HG03139 (cell line): ENCODE measurements around the gene OBP2B.
"Not testable (repeated sequence)": the region's sequence is repeated elsewhere in the genome, so short reads cannot be mapped to it uniquely, and the experiment has no call there.

Experiments
- ATAC-seq: cut with Tn5 transposase; IDR thresholded peaks from one replicate; pipeline ENCODE4 v1.9.1; 2021; ENCODE audit not compliant: unreplicated experiment

The OBP2B gene

DNA sequence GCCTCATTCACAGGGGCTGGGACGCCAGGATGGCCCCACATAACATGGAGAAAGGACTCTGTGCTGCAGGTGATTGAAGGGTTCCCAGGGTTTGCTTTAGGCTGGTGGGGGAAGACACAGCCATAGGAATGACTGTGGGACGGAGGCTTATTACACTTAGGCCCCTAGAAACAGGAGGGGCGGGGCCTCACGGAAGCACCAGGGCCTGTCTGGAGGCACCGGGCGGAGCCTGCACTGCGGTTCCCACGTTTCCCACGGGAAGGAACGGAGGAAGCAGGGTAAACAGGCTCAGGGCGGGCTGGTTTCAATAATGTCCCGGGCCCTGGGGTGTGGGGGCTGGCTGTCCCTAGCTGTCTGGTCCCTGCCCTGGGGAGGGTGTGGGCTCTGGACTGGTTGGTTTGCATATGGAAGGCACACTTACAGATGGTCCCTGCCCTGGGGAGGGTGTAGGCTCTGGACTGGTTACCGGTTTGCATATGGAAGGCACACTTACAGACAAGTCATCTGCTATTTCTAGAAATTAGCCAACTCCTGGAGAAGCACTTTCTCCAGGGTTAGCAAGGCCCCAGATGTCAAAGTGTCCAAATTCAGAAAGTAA, 14.2 kb upstream of the OBP2B start:
- not testable (repeated sequence) for ATAC-seq

DNA sequence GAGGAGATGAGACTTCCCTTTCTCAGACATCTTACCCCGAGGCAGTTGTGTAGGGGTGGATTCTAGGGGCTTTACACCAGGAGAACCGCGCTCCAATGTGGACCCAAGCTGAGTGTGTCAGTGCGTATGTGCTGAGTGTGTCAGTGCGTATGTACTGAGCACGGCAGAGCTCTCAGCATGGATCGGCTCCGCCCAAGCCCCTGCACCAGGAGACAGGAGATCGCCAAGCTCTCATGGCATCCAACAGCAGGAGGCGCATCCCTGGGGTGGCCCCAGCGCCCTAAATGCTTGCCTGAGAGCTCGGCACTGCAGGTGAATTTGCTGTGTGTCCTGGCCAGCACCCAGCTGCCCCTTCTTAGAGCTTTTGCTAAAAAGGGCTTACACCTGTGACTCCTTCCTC, 12.9 kb upstream of the OBP2B start:
- not testable (repeated sequence) for ATAC-seq

DNA sequence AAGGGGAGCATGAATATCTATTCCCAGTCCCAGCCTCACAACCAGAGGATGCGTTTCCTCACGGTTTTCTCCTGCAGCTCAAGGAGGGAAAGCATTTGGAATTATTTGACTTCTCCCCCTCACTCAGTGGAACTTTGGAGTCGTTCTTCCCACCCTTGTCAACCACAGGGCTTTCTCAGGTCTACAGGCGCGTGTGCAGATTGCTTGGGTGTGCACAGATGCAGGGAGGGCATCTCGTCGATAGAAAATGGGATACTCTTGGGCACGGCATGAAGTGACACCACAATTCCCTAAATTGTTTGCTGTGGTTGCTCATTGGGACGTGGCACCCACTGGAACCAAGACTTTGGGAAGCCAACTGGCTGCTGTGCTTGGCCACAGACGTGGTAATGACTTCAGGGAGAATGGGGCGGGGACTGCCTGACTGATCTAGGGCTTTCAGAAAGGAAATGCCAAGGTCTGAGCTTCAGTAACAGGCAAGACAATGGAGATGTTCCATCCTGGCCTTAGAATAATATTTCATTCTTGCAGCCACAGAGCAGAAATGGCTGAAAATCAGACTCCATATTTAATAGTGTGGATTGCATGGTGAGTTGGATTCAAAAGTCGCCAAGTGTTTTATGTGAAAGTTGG, 12.2 kb upstream of the OBP2B start:
- ATAC-seq = no peak

DNA sequence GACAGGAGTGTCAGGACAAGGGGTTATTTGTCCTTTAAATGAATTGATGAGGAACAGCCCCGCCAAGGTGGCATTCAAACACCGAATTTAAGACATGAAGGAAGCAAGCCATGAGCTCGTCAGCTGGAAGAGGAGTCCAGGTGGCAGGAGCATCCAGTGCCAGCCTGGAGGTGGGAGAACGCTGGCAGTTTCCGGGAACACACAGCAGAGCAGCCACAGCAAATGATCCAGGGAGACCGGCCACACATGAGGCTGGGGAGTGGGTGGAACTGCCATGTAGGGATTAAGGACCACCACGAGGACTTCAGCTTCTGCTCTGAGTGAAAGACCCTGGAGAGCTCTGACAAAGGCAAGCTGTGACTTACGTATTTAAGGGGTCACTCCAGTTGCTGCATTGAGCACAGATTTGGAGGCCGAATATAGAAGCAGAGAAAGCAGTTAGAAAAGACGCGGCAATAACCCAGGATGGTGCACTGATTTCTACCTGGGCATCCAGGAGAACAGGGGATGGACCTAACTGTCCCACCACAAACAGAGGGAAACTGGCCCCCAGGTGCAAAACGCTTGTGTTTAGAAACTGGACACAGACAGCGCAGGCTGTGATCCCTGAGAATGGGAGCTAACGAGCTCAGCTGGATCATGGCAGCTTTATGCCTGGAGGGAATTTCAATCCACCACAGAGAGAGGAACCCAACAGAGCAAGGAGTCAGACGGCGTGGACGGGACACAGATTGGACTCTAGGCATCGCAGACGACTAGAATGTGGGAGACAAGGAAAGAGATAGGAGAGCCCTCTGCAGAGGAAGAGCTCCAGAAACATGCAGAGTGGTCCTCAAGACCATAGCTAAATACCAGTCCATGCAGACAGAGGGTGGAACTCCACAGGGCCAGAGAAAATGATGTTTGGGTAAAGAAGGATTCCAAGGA, 9.3 kb upstream of the OBP2B start:
- ATAC-seq = not testable (repeated sequence)

DNA sequence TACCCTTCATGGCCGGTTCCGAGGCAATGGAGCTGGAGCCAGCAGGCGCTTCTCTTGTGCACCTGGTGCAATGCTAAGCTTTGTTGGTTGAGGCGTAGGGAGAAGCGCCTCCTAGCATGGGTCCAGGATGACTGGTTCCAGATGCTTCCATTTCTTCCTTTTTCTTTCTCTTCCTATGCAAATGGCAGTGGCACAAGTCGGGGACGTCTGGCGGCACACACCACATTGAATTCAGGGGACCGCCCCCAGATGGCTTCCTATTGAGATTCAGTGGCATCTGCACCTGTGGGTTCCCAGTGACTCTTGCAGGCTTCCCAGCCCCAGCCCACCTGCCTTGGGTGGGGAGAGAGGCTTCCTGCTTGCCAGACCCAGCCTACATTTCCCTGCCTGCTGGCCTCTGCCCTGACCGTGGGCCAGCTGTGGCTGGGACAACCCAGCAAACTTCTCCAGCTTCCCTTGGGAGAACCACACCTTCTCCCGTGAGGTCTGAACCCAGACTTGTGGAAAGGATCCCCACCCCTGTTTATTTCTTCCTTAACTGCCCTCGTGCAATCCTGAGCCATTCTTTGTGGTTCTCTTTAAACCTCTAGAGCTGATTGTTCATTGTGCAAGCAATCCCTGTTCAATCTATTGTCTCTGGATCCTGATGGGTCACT, 8.4 kb upstream of the OBP2B start:
- ATAC-seq = not testable (repeated sequence)

DNA sequence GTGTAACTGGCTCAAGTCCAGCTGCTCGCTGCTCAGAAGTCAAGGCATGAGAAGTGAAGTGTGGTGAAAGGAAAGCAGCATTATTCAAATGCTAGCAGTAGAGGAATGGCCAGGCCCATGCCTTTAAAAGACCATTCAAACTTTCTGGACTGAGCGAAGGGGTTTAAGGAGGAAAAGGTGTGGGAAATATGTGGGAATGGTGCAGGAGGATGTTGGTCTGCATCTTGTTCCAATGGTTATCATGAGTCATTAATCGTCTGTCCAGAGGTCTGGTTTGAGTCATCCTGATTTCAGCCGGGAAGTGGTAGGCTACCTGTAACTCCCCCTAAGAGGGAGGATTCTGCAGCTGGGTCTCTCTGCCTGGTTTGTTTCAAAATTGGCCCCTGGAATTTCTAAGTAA, 5.2 kb upstream of the OBP2B start:
- ATAC-seq = not testable (repeated sequence)

DNA sequence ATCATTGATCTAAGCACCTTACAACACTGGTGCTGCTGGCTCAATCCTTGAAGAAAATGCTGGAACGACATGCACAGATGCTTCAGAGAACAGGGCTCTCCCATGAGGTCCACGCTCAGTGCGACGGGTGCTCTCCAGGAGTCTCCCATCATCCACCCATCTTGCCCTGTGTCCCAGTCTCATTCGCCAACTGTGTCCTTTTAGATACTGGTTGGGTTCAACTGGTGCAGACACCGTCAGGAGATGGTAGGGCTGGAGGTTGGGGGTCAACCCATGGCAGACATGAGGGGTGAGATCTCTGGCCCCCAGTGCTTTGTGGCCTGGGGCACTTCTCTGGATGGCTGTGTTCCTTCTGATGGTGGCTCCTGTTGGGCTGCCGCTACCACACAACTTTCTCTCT, 1.6 kb upstream of the OBP2B start:
- ATAC-seq = no peak

DNA sequence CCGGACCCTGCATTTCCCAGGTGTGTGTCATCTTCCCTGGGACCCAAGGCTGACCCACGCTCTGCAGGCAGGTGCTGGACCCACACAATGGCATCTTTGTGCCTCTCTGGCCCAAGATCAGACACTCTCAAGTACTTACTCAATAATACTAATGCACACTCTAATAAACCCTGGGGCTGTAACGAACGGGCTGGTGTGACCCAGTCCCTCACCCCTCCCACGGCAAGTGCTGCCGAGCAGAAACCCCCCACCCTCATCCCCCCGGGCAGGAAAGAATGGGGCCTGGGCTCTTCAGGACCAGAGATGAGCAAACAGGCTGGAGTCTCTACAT, 1.1 kb upstream of the OBP2B start:
- ATAC-seq = no peak

DNA sequence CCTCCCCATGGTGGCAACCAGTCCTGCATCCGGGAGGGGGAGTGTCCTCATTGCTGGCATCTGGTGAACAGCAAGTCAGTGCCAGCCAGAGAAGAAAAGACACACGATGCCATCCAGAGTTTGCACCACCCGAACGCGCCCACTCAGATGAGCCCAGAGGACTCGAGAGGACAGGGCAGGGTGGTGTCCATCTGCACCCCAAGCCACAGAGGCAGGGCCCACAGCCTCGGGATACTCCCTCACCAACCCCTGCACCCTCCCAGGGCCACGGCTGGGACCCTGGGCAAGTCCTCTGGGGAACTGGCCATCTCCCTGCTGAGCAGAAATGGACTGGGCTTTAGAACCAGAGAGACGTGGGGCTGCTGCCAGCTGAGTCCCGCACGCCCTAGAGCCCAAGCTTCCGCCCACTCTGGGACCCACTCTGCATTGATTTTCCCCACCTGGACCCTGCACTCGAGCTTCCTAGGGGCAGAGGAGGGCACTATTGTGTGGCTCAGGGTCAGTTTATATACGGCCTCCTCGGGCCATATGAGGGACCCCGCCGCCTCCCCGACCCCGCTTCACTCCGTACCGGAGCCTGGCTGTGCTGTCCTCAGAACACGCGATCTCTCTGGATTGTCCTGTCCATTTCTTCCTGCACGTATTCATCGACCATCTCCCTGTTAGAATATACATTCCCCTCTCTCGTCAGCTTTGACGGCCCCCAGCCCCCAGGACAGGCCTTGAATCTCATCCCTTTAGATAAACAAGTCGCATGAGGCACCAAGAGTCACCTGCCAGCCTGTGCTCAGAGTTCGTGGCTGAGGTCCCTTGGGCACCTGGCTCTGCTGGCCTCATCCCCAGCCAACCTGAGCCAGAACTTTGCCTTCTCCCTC, 514 bp upstream of the OBP2B start:
- not testable (repeated sequence) for ATAC-seq

DNA sequence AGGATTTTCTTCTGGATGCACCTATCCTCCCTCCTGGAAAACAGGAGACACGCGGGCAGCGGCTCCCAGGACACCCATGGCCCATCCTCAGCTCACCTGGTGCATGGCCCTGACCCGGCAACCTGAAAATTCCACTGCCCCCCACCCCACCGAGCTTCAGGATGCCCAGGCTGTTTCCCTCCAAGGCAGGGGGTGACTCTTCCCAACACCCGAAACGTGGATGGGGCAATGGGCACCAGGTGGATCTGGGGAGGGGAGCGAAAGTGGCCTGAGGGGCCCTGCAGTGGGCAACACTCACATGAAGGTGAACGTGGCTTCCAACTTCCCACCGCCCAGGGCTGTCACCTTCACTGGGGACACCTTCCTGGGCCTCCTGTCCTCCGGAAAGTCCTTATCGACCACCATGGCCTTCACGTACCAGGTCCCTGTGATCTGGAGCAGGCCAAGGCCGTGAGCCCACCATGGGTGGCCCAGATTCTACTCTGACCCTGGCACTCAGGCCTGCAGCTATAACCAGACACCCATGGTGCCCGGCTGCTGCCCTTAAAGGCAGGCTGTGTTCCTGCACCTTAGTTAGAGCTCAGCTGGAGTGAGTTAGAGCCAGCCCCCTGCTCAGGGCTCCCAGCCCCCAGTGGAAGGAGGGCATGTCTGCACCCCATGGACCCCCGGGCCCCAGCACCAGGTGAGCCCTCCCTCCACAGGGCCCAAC, 725 bp downstream of the OBP2B start:
- ATAC-seq = not testable (repeated sequence)

DNA sequence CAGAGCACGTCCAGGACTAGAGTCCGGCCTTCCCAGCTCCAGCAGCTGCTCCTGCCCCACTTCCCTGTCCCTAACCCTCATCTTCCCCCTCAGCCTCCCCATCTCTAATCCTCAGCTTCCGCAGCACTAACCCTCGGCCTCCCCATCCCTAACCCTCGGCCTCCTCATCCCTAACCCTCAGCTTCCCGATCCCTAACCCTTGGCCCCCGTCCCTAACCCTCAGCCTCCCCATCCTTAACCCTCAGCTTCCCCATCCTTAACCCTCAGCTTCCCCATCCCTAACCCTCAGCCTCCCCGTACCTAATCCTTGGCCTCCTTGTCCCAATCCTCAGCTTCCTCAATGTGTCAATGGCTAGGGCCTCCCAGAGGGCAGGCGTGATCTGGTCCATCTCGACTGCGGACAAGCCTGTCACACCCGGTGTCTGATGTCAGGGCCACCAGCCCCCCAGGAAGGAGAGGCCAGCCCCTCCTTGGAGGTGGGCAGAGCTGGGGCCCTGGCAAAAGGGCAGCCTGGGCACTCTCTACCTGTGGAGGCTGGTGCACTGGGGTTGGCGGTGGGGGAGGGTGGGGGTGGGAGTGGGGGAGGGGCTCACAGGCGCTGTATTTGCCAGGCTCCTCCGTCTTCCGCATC, 1.4 kb downstream of the OBP2B start:
- ATAC-seq = no peak

DNA sequence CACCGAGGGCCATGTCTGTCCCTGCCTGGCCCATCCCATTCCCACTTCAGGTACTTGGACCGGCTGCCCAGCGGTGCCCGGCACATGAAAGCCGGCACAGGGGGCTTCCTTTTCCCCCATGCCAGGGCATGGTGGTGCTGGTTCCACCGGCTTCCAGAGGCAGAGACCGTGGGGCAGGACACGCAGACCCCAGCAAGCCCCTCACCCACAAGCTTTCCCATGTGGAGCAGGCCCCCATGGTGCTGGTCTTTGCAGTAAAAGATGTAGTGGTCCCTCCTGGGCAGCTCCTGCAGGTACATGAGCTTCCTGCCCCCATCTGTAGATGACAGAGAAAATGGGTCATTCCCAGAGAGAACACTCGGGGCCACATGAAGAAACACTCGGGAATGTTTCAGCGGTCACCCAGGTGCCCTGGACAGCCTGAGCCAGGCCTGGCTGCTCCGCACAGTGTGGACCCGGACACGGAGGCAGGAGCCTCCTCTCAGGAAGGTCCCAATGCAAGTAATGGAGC, 2.0 kb downstream of the OBP2B start:
- ATAC-seq = no peak

DNA sequence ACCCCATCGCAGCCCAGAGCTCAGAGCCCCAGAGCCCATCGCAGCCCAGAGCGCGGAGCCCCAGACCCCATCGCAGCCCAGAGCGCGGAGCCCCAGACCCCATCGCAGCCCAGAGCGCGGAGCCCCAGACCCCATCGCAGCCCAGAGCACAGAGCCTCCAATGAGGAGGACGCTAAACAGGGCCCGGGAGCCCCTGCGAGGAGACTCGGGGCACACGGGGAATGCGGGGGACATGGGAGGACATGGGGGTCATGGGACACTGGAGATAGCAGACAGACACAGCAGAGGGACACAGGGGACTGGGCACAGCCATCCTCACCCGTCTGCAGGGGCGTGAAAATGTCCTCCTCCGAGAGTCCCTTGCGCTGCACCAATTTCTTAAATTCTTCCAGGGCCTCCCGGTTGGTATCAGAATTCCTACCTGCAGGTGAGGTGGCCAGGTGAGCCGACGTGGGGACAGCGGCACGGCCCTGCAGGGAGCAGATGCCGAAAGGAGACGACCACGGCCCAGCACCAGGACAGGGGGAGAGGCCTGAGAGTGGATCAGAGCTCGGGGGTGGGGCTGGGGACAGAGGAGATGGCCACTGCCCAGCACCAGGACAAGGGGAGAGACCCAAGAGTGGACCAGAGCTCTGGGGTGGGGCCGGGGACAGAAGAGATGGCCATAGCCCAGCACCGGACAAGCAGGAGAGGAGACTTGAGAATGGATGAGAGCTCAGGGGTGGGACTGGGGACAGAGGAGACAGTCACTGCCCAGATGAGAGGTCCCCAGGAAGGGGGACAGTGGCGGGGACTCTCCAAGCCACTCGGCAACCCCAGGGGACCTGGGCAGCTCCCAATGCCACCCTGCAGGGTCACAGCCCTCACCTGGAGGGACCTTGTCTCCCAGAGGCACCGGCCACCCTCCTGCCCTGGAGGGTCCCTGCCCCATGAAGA, 2.8 kb downstream of the OBP2B start:
- ATAC-seq = no peak

DNA sequence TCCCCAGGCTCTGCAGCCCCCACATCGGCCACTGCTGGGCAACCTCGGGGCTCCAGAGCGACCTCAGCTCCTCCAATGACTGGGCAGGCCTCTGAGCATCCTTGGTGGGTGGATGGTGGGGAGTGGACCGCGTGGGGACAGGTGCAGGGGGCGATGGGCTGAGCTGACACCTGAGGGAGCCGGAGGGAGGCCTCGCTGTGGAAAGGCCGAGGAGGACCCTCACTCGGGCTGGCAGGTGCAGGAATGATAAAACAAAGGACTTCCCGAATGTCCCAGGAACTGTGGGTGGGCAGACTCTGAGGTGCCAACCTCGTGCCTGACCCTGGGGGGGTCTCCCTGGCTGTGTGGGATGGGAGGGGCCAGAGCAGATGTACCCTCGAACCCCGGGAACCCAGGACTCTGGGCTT, 3.6 kb downstream of the OBP2B start:
- not testable (repeated sequence) for ATAC-seq

DNA sequence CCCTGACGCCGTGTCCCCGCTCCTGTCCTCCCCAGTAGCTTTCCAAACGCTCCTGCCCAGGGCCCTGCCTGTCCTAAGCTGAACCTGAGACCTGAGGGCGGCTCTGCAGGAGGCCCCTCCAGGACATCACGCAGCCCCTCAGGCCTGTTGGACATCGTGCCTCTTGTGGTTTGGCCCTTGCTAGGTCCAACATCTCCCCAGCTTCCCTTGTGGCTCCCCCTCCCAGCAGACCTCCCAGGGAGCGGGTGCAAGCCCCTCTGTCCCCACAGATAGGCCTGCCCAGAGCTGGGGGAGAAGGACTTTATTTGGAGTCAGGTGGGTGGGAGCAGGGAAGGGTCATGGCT, 4.1 kb downstream of the OBP2B start:
- no peak for ATAC-seq

DNA sequence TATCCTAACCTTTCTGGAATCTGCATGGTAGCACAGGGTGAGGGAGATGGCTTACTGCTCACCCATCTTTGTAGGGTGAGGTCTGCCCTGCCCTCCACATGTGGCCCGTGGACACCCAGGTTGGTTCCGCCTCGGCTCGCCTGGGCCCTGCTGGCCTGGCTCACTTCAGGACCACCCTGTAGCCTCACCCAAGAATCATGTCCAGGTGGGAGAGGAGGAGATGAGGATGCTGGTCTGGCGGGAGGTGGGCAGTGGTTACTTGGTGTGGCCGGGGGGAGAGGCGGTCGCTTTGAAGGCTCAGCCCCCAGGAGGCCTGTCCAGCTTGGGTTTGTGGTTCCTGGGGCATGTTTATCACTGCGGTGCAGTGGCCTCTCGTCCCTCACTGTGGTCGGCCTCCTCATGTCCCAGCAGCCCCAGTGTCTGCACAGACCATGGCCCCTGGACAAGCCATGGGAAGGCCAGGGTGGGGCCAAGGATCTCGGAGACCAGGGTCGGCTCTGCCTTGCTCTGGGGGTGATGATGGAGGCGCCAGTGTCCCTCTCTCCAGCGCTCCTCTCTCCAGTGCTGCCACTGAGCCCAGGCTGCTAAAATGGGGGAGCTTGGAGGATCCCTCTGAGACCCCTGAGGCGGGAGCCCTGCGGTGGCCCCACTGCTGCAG, 4.6 kb downstream of the OBP2B start:
- no peak for ATAC-seq

DNA sequence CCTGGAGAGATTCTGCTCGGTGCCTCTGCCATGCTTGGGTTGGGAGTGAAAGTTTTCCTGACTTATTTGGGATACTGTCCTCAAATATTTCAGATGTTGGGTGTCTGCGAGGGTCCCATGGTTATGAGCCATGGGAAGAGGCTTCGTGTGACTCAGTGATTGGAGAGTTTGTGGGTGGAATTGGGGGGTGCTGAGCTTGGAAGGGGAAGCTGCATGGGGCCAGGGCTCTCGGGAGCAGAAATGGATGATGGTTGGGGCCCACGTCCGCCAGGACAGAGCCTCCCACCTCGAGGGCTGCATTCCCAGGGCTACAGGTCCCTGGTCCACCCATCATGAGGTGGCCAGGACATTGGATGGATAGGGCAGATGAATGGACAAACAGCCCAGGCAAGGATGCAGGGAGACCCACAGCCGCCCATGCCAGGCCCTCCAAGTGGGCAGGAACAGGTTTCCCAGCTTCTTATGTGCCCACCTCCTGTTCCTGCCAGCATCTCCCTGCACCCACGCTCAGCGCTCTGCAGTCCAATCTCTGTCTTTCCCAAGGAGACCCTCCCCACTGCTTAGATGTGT, 5.5 kb downstream of the OBP2B start:
- no peak for ATAC-seq
